Thyroid gland (tissue), 4 donors: ENCODE data around the gene LPP.

Experiments used
- POLR2A ChIP-seq, 2 donors: fragments of 450-650 bp; IDR thresholded peaks; one replicate each; pipeline ENCODE4 v1.6.1; 2017; ENCODE audit warnings: antibody characterized with exemption in 2 of 2, mild to moderate bottlenecking in 2 of 2, moderate library complexity in 1 of 2
- TF ChIP-seq, protein P1 (sequence below), 6 experiments: fragments of 200-600 bp in 3 of 6; fragments of 450-650 bp in 3 of 6; sonication (generic) in 3 of 6; IDR thresholded peaks; one replicate each; pipeline ENCODE4 v1.5.1; 2016 to 2019; ENCODE audit warnings: antibody characterized with exemption in 6 of 6, mild to moderate bottlenecking in 2 of 6, inconsistent platforms in 1 of 6, moderate library complexity in 1 of 6

DNA sequence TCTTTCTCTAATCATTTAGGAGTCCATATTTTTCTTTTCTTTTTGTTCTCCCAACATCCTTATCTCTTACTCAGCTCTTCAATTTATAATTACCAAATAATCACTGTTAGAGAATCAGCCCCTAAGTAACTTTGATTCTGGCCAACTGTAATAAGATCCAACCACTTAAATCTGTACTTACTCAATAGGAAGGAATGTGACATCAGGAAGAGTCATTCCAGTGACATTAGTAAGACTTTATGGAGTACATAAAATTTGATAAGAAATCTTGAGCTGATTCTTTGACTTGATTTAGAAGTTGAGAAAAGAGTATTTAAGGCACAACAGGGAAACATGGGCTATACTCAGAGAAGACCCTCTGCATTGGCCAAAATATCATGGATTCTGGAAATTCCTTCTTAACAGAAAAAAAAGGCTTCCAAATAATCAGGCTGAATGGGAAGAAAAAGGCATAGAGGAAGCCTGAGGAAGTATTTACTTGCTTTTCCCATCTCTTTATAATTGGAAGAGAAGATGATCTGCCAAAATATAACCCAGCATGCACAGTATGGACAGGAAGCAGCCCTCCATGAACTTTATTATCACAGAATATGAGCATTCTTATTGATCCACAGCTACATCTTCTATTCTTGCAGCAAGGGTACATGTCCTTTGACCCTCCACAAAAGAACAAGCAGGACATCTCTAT lies 728.1 kb downstream of the LPP start:
- TF ChIP-seq, protein P1, sequence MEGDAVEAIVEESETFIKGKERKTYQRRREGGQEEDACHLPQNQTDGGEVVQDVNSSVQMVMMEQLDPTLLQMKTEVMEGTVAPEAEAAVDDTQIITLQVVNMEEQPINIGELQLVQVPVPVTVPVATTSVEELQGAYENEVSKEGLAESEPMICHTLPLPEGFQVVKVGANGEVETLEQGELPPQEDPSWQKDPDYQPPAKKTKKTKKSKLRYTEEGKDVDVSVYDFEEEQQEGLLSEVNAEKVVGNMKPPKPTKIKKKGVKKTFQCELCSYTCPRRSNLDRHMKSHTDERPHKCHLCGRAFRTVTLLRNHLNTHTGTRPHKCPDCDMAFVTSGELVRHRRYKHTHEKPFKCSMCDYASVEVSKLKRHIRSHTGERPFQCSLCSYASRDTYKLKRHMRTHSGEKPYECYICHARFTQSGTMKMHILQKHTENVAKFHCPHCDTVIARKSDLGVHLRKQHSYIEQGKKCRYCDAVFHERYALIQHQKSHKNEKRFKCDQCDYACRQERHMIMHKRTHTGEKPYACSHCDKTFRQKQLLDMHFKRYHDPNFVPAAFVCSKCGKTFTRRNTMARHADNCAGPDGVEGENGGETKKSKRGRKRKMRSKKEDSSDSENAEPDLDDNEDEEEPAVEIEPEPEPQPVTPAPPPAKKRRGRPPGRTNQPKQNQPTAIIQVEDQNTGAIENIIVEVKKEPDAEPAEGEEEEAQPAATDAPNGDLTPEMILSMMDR (IDR thresholded peaks at IDR 0.05), result no peak
- no peak for TF ChIP-seq POLR2A (IDR thresholded peaks at IDR 0.05)
